Trophoblast cell (in vitro differentiated cells and primary cell): ENCODE results near the gene KCNIP3.
A peak's percentile ranks its signal among the peaks of the same experiment; 100 is the strongest.
"Not testable (repeated sequence)": the region's sequence is repeated elsewhere in the genome, so short reads cannot be mapped to it uniquely, and the experiment has no call there.

Source experiments
- DNase-seq, 2 donors: peaks; one replicate each; pipeline ENCODE4 v3.0.0-alpha.2; 2016
- H2AFZ ChIP-seq: 2 replicates; pipeline ENCODE4 v1.6.1; 2013; ENCODE audit warnings: low read length, moderate library complexity, mild to moderate bottlenecking; ENCODE audit not compliant: insufficient read depth, poor library complexity
- H2AK5ac ChIP-seq: 2 replicates; pipeline ENCODE4 v1.6.1; 2013; ENCODE audit warnings: mild to moderate bottlenecking, low read length
- H2BK120ac ChIP-seq: 2 replicates; pipeline ENCODE4 v1.6.1; 2013; ENCODE audit warnings: low read length, mild to moderate bottlenecking, moderate library complexity; ENCODE audit not compliant: insufficient read depth, poor library complexity
- H2BK12ac ChIP-seq: 2 replicates; pipeline ENCODE4 v1.6.1; 2013; ENCODE audit warnings: mild to moderate bottlenecking, low read length, moderate library complexity
- H2BK5ac ChIP-seq: 2 replicates; pipeline ENCODE4 v1.6.1; 2013; ENCODE audit warnings: low read length, low read depth, moderate library complexity, mild to moderate bottlenecking; ENCODE audit not compliant: poor library complexity
- H3K14ac ChIP-seq: 2 replicates; pipeline ENCODE4 v1.6.1; 2013; ENCODE audit warnings: mild to moderate bottlenecking, low read length
- H3K18ac ChIP-seq: 2 replicates; pipeline ENCODE4 v1.6.1; 2013; ENCODE audit warnings: mild to moderate bottlenecking, low read length
- H3K23ac ChIP-seq: 2 replicates; pipeline ENCODE4 v1.6.1; 2013; ENCODE audit warnings: low read length
- H3K27ac ChIP-seq: 2 replicates; pipeline ENCODE4 v1.5.1; 2013; ENCODE audit warnings: low read depth, mild to moderate bottlenecking, inconsistent platforms, low read length, moderate library complexity
- H3K27me3 ChIP-seq: 2 replicates; pipeline ENCODE4 v1.6.1; 2013; ENCODE audit warnings: inconsistent platforms, mild to moderate bottlenecking, low read length, moderate library complexity; ENCODE audit not compliant: insufficient read depth
- H3K36me3 ChIP-seq, 2 experiments: 1 replicate in 1 of 2; 2 replicates in 1 of 2; pipeline ENCODE4 v1.6.1; 2013; ENCODE audit warnings: low read length in 2 of 2, mild to moderate bottlenecking in 2 of 2, moderate library complexity in 1 of 2; ENCODE audit not compliant: insufficient read depth in 2 of 2, control insufficient read depth in 1 of 2
- H3K4ac ChIP-seq: 2 replicates; pipeline ENCODE4 v1.6.1; 2013; ENCODE audit warnings: low read depth, mild to moderate bottlenecking, low read length, moderate library complexity
- H3K4me1 ChIP-seq, 2 experiments: 1 replicate in 1 of 2; 2 replicates in 1 of 2; pipeline ENCODE4 v1.6.1; 2013; ENCODE audit warnings: low read length in 2 of 2, mild to moderate bottlenecking in 2 of 2, moderate library complexity in 1 of 2; ENCODE audit not compliant: insufficient read depth in 2 of 2, control insufficient read depth in 1 of 2
- H3K4me2 ChIP-seq: 2 replicates; pipeline ENCODE4 v1.6.1; 2013; ENCODE audit warnings: inconsistent platforms, mild to moderate bottlenecking, low read length, moderate library complexity
- H3K4me3 ChIP-seq: 2 replicates; pipeline ENCODE4 v1.5.1; 2013; ENCODE audit warnings: mild to moderate bottlenecking, low read depth, low read length, inconsistent platforms
- H3K79me1 ChIP-seq: one replicate; pipeline ENCODE4 v1.6.1; 2013; ENCODE audit warnings: low read length
- H3K79me2 ChIP-seq: 2 replicates; pipeline ENCODE4 v1.6.1; 2013; ENCODE audit warnings: low read length, mild to moderate bottlenecking; ENCODE audit not compliant: control insufficient read depth, insufficient read depth, poor library complexity
- H3K9ac ChIP-seq: 2 replicates; pipeline ENCODE4 v1.6.1; 2013; ENCODE audit warnings: mild to moderate bottlenecking, low read length
- H3K9me3 ChIP-seq: 2 replicates; pipeline ENCODE4 v1.6.1; 2013; ENCODE audit warnings: low read depth, mild to moderate bottlenecking, control low read depth, inconsistent platforms, low read length; ENCODE audit not compliant: insufficient read depth
- H4K12ac ChIP-seq: 2 replicates; pipeline ENCODE4 v1.6.1; 2013; ENCODE audit warnings: low read depth, mild to moderate bottlenecking, low read length, moderate library complexity
- H4K8ac ChIP-seq: 2 replicates; pipeline ENCODE4 v1.6.1; 2013; ENCODE audit warnings: low read depth, mild to moderate bottlenecking, low read length, moderate library complexity
- H4K91ac ChIP-seq: one replicate; pipeline ENCODE4 v1.6.1; 2013; ENCODE audit warnings: low read depth, mild to moderate bottlenecking, low read length, moderate library complexity
- WGBS: extraction: QIAGEN DNeasy Blood & Tissue Kit; methylation state at CpG from one replicate; pipeline ENCODE4 v1.1.7; 2013; ENCODE audit warnings: missing lambda C conversion rate; ENCODE audit not compliant: insufficient read length, insufficient coverage; ENCODE audit errors: extremely low coverage; 5-methylcytosine and 5-hydroxymethylcytosine counted together

The KCNIP3 gene

DNA sequence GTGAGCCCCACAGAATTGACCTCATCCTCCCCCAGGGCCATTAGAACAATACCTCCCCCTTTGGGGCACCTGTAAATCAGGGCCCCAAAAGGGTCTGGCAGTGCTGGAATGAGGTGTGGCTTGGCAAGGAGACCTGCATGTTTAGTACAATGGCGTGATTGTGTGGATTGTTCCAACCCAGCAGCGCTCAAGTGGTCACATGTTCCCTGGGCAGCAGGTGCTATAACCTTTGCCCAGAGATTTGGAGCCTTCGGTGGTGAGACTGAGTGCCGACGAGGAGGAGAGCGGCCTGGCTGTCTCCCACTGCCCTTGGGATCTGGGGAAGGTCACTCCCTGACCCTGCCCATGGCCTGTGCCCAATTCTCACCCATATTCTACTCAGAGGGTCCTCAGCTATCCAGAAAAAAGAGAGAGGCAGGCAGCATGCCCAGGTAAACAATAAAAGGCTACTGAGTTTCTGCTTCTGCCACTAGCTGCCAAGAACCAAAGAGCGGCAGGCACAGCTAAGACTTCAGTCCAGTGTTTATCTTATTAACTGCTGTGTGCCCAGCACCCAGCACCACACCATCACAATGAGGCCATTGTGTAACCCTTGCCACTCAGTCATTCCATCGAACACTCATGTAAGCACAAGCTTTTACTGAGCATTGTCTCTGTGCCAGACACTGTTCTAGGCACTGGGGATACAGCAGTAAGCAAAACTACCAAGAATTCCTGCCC lies 132.8 kb downstream of the KCNIP3 start:
- H3K4me3 ChIP-seq, H2AK5ac ChIP-seq, H2BK5ac ChIP-seq: not testable (repeated sequence)

DNA sequence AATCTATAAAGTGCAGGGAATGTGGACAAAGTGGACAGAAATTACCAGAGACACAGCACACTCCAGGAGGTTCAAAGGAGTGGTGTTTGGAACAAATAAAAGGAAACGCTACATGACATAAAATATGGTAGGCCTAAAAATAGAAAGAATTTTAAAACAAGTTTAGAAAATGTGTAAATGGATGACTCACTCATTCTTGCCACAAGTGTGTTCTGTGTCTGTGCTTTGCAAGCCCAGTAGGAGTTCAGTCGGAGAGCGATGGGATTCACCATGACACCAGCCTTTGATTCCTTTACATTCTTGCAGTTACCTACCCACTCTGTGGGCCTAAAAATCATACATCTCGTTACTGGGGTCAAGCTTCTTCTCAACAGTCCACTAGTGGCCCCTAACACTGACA lies 136.2 kb downstream of the KCNIP3 start:
- not testable (repeated sequence) for H3K4me2 ChIP-seq, H3K79me2 ChIP-seq, H3K79me1 ChIP-seq, H4K8ac ChIP-seq, H4K91ac ChIP-seq, H3K18ac ChIP-seq, H2AK5ac ChIP-seq, H3K27me3 ChIP-seq, H3K14ac ChIP-seq, H3K9ac ChIP-seq, H3K4me3 ChIP-seq, H3K4ac ChIP-seq, H3K23ac ChIP-seq, DNase-seq, H2BK12ac ChIP-seq, H3K4me1 ChIP-seq, H2BK120ac ChIP-seq, H4K12ac ChIP-seq, H3K9me3 ChIP-seq, H3K36me3 ChIP-seq, H2BK5ac ChIP-seq, H2AFZ ChIP-seq, H3K27ac ChIP-seq
- no CpG with 5 or more reads among the region's 4 CpGs for WGBS

More for the DNA sequence above, 132.8 kb downstream of the KCNIP3 start:
- not testable (repeated sequence) for H3K9ac ChIP-seq, H3K9me3 ChIP-seq, H3K4me1 ChIP-seq, H3K27me3 ChIP-seq, DNase-seq, H4K8ac ChIP-seq, H3K4ac ChIP-seq, H3K18ac ChIP-seq, H2BK12ac ChIP-seq, H3K79me1 ChIP-seq, H3K36me3 ChIP-seq, H3K4me2 ChIP-seq, H3K23ac ChIP-seq, H3K27ac ChIP-seq, H2AFZ ChIP-seq, H4K12ac ChIP-seq, H4K91ac ChIP-seq, H3K14ac ChIP-seq, H3K79me2 ChIP-seq, H2BK120ac ChIP-seq
- WGBS: no CpG with 5 or more reads among the region's 8 CpGs

DNA sequence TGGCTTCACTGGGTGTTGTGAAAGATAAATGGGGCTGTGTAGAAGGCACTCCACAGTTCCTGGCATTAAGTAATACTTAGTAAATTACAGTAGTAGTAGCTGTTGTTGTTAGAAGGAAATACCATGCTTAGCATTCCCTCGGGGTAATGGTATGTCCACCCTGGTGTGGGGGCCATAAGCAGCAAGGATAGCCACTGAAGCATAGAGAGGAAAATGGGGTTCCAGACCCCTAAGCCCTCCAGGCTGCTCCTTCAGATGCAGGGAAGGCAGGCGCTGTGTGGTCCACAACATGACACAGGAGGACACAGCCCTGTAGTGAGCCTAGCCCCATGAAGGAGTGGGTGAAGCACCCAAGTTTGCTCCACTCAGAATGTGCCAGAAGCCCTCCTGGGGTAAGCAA lies 136.8 kb downstream of the KCNIP3 start:
- DNase-seq, H3K79me2 ChIP-seq, H3K27ac ChIP-seq, H3K36me3 ChIP-seq, H3K27me3 ChIP-seq, H2BK120ac ChIP-seq, H3K9me3 ChIP-seq, H4K91ac ChIP-seq, H3K4me1 ChIP-seq, H3K4ac ChIP-seq, H3K14ac ChIP-seq, H3K4me2 ChIP-seq, H4K8ac ChIP-seq, H3K79me1 ChIP-seq, H3K4me3 ChIP-seq, H2BK5ac ChIP-seq, H2BK12ac ChIP-seq, H3K18ac ChIP-seq, H2AK5ac ChIP-seq, H3K23ac ChIP-seq, H3K9ac ChIP-seq, H4K12ac ChIP-seq, H2AFZ ChIP-seq: not testable (repeated sequence)
- WGBS: no CpG with 5 or more reads among the region's 2 CpGs

DNA sequence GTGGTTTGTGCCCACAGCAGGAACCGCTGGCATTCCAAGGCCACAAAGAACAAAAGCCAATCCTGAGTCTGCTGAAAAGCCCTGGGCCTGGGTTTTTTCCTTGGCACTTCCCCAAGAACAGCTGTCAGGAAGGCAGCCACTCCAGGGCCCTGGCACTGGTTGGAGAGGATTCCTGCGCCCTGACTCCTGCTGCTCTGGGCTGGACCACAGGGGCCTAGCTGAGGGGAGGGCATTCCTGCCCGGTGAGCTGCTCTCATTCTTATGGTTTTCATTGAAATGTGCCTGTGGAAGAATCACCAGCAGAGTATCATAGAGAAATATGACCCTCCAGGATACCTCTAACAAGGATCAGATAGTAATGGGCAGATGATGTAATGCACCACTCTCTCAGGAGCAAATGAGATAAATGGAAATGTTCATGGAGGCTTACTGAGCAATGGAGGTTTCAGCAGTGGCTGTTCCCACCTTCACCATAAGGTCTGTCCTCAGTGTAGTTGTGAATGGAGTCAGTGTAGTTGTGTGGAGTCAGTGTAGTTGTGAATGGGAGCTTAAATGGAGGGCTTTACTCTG lies 137.4 kb downstream of the KCNIP3 start:
- DNase-seq: peak; percentile 15 to 57
- not testable (repeated sequence) for H3K27ac ChIP-seq, H2BK5ac ChIP-seq, H3K14ac ChIP-seq, H3K9ac ChIP-seq, H3K27me3 ChIP-seq, H3K9me3 ChIP-seq, H3K23ac ChIP-seq, H3K18ac ChIP-seq, H2BK120ac ChIP-seq, H4K8ac ChIP-seq, H3K79me1 ChIP-seq, H3K4me2 ChIP-seq, H3K4me3 ChIP-seq, H3K4me1 ChIP-seq, H3K79me2 ChIP-seq, H3K4ac ChIP-seq, H2AK5ac ChIP-seq, H4K12ac ChIP-seq, H2BK12ac ChIP-seq, H4K91ac ChIP-seq, H2AFZ ChIP-seq, H3K36me3 ChIP-seq
- no CpG with 5 or more reads among the region's 3 CpGs for WGBS
